Measurements from ENCODE around the gene HES5.

- no peak for TF ChIP-seq CTCF (IDR thresholded peaks at IDR 0.05)
- TF ChIP-seq POLR2A (IDR thresholded peaks at IDR 0.05): no peak
These were observed 27.2 kb downstream of the HES5 start for GRCh38 chr1:2502661-2503553.
